ENCODE measurements around the gene FCAR. TPM values are rescaled to one million over a fixed set of nuclear protein-coding genes. Genes with fewer than 3 reads are reported as not detected.

FCAR gene
- polyA plus RNA-seq, 1 of the 3 experiments (the other 2 are of a cell fraction) = not detected

- no peak for TF ChIP-seq MEF2A (IDR thresholded peaks at IDR 0.05; ENCODE audit: borderline replicate concordance, low read depth)
- no peak for TF ChIP-seq RFX5 (IDR thresholded peaks at IDR 0.05; ENCODE audit: low read length)
- TF ChIP-seq TCF12 (IDR thresholded peaks at IDR 0.05) = no peak
- TF ChIP-seq EZH2phosphoT487 (IDR thresholded peaks at IDR 0.05; ENCODE audit: borderline replicate concordance, low read depth) = no peak
- TF ChIP-seq CHD2 (IDR thresholded peaks at IDR 0.05; ENCODE audit: low read length, partially characterized antibody) = no peak
- TF ChIP-seq, protein P1, sequence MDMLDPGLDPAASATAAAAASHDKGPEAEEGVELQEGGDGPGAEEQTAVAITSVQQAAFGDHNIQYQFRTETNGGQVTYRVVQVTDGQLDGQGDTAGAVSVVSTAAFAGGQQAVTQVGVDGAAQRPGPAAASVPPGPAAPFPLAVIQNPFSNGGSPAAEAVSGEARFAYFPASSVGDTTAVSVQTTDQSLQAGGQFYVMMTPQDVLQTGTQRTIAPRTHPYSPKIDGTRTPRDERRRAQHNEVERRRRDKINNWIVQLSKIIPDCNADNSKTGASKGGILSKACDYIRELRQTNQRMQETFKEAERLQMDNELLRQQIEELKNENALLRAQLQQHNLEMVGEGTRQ (IDR thresholded peaks at IDR 0.05; ENCODE audit: borderline replicate concordance, low read depth, low read length) = no peak
- no peak for TF ChIP-seq POLR2AphosphoS5 (IDR thresholded peaks at IDR 0.05; ENCODE audit: low read depth, low read length)
- no peak for TF ChIP-seq FOSL2 (IDR thresholded peaks at IDR 0.05; ENCODE audit: borderline replicate concordance, low read depth)
- no peak for TF ChIP-seq YY1 (IDR thresholded peaks at IDR 0.05; ENCODE audit: low read depth)
- TF ChIP-seq RAD21 (IDR thresholded peaks at IDR 0.05; ENCODE audit: low read length) = no peak
- no peak for TF ChIP-seq NFIC (IDR thresholded peaks at IDR 0.05; ENCODE audit: borderline replicate concordance)
- TF ChIP-seq ELF1 (IDR thresholded peaks at IDR 0.05) = no peak
- TF ChIP-seq SIN3A (IDR thresholded peaks at IDR 0.05; ENCODE audit: borderline replicate concordance, low read depth, low read length) = no peak
- TF ChIP-seq, protein P2, sequence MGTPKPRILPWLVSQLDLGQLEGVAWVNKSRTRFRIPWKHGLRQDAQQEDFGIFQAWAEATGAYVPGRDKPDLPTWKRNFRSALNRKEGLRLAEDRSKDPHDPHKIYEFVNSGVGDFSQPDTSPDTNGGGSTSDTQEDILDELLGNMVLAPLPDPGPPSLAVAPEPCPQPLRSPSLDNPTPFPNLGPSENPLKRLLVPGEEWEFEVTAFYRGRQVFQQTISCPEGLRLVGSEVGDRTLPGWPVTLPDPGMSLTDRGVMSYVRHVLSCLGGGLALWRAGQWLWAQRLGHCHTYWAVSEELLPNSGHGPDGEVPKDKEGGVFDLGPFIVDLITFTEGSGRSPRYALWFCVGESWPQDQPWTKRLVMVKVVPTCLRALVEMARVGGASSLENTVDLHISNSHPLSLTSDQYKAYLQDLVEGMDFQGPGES (IDR thresholded peaks at IDR 0.05; ENCODE audit: low read depth, low read length) = no peak
- TF ChIP-seq, protein P3, sequence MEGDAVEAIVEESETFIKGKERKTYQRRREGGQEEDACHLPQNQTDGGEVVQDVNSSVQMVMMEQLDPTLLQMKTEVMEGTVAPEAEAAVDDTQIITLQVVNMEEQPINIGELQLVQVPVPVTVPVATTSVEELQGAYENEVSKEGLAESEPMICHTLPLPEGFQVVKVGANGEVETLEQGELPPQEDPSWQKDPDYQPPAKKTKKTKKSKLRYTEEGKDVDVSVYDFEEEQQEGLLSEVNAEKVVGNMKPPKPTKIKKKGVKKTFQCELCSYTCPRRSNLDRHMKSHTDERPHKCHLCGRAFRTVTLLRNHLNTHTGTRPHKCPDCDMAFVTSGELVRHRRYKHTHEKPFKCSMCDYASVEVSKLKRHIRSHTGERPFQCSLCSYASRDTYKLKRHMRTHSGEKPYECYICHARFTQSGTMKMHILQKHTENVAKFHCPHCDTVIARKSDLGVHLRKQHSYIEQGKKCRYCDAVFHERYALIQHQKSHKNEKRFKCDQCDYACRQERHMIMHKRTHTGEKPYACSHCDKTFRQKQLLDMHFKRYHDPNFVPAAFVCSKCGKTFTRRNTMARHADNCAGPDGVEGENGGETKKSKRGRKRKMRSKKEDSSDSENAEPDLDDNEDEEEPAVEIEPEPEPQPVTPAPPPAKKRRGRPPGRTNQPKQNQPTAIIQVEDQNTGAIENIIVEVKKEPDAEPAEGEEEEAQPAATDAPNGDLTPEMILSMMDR (IDR thresholded peaks at IDR 0.05) = no peak
- no peak for TF ChIP-seq EP300 (IDR thresholded peaks at IDR 0.05; ENCODE audit: borderline replicate concordance in 1 of 2, low read depth in 1 of 2, low read length in 1 of 2)
- TF ChIP-seq, protein P4, sequence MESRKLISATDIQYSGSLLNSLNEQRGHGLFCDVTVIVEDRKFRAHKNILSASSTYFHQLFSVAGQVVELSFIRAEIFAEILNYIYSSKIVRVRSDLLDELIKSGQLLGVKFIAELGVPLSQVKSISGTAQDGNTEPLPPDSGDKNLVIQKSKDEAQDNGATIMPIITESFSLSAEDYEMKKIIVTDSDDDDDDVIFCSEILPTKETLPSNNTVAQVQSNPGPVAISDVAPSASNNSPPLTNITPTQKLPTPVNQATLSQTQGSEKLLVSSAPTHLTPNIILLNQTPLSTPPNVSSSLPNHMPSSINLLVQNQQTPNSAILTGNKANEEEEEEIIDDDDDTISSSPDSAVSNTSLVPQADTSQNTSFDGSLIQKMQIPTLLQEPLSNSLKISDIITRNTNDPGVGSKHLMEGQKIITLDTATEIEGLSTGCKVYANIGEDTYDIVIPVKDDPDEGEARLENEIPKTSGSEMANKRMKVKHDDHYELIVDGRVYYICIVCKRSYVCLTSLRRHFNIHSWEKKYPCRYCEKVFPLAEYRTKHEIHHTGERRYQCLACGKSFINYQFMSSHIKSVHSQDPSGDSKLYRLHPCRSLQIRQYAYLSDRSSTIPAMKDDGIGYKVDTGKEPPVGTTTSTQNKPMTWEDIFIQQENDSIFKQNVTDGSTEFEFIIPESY (IDR thresholded peaks at IDR 0.05; ENCODE audit: borderline replicate concordance, low read depth) = no peak
- no peak for TF ChIP-seq JUND (IDR thresholded peaks at IDR 0.05)
- no peak overlapping the region for H2AFZ ChIP-seq (ENCODE audit: low read depth)
- CTCF ChIA-PET = no interaction called here
Observed at GRCh38 chr19:54905421-54905802, 31.4 kb downstream of the FCAR start.

More at GRCh38 chr19:54905421-54905802, 31.4 kb downstream of the FCAR start:
- 8% methylated on average over 5 of the region's 5 CpGs for WGBS (ENCODE audit: low lambda C conversion rate)
- H3K9ac ChIP-seq = no peak overlapping the region
- H3K4me1 ChIP-seq (ENCODE audit: control insufficient read depth in 1 of 2, insufficient read depth in 2 of 2, low read depth in 1 of 2, low read length in 1 of 2) = no peaks in the 10 kb centered on the region
- H3K4me2 ChIP-seq = no peak overlapping the region
- H3K27me3 ChIP-seq (ENCODE audit: insufficient read depth) = peaks cover 27% of the 10 kb centered on the region; the same call in 1 of the 2 replicates
- H3K9me2 ChIP-seq = no peaks in the 10 kb centered on the region
- POLR2A ChIA-PET = no interaction called here
- H3K9me3 ChIP-seq = no peaks in the 10 kb centered on the region
- no peak overlapping the region for H3K27ac ChIP-seq (ENCODE audit: low read depth in 2 of 2, low read length in 1 of 2)
- H3K79me2 ChIP-seq (ENCODE audit: insufficient read depth) = no peaks in the 10 kb centered on the region
- DNase-seq = no peak
- H3K4me3 ChIP-seq (ENCODE audit: low read depth in 2 of 2, low read length in 1 of 2) = no peak overlapping the region
- no peaks in the 10 kb centered on the region for H4K20me1 ChIP-seq (ENCODE audit: insufficient read depth)
- no peaks in the 10 kb centered on the region for H3K36me3 ChIP-seq (replicated peaks in 1 of 2; ENCODE audit: control insufficient read depth in 1 of 2, insufficient read depth in 2 of 2, low read length in 1 of 2)
- no peaks in the 10 kb centered on the region for H3F3A ChIP-seq (replicated peaks; ENCODE audit: insufficient read depth)
